ENCODE measurements around the gene CFAP97D1.

Gene CFAP97D1

GRCh38 chr17:43782913-43783680 lies 2.9 kb downstream of the CFAP97D1 start:
- no peak overlapping the region for H3K4me3 ChIP-seq (ENCODE audit: low read depth, low read length)
- no peak overlapping the region for H3K27ac ChIP-seq
- no peaks in the 10 kb centered on the region for H3K27me3 ChIP-seq (ENCODE audit: insufficient read depth, low read depth, severe bottlenecking)
- no peak for DNase-seq
- H3K9me3 ChIP-seq (ENCODE audit: severe bottlenecking), result no peaks in the 10 kb centered on the region
- peaks cover under 1% of the 10 kb centered on the region for H3K36me3 ChIP-seq
- TF ChIP-seq CTCF (IDR thresholded peaks at IDR 0.05; ENCODE audit: low read depth, low read length), result no peak

- Histone ChIP-seq H3K9me3 (ENCODE audit: severe bottlenecking) (no peaks in the 10 kb centered on the region), H3K27ac (no peak overlapping the region), H3K27me3 (ENCODE audit: insufficient read depth, low read depth, severe bottlenecking) (no peaks in the 10 kb centered on the region), H3K36me3 (no peaks in the 10 kb centered on the region), H3K4me3 (ENCODE audit: low read depth, low read length) (no peak overlapping the region)
- no peak for DNase-seq
- TF ChIP-seq CTCF (IDR thresholded peaks at IDR 0.05; ENCODE audit: low read depth, low read length), result no peak
Measured at GRCh38 chr17:43784068-43784467, 3.8 kb downstream of the CFAP97D1 start.

- no peak for TF ChIP-seq CTCF (IDR thresholded peaks at IDR 0.05; ENCODE audit: low read depth, low read length)
- Histone ChIP-seq H3K4me3 (ENCODE audit: low read depth, low read length) (no peak overlapping the region), H3K36me3 (no peaks in the 10 kb centered on the region), H3K27ac (no peak overlapping the region), H3K9me3 (ENCODE audit: severe bottlenecking) (no peaks in the 10 kb centered on the region), H3K27me3 (ENCODE audit: insufficient read depth, low read depth, severe bottlenecking) (no peaks in the 10 kb centered on the region)
- no peak for DNase-seq
Measured at GRCh38 chr17:43784628-43785101, 4.4 kb downstream of the CFAP97D1 start.

- H3K27me3 ChIP-seq (ENCODE audit: insufficient read depth, low read depth, severe bottlenecking), result no peaks in the 10 kb centered on the region
- no peak for TF ChIP-seq CTCF (IDR thresholded peaks at IDR 0.05; ENCODE audit: low read depth, low read length)
- no peak for DNase-seq
- H3K36me3 ChIP-seq, result no peaks in the 10 kb centered on the region
- no peak overlapping the region for H3K27ac ChIP-seq
- peaks cover 2% of the 10 kb centered on the region for H3K9me3 ChIP-seq (ENCODE audit: severe bottlenecking)
- H3K4me3 ChIP-seq (ENCODE audit: low read depth, low read length), result no peak overlapping the region
Measured at GRCh38 chr17:43787728-43788127, 7.5 kb downstream of the CFAP97D1 start.

GRCh38 chr17:43788540-43788939 lies 8.3 kb downstream of the CFAP97D1 start:
- H3K27me3 ChIP-seq (ENCODE audit: insufficient read depth, low read depth, severe bottlenecking), result no peaks in the 10 kb centered on the region
- H3K4me3 ChIP-seq (ENCODE audit: low read depth, low read length), result no peak overlapping the region
- no peak for DNase-seq
- H3K9me3 ChIP-seq (ENCODE audit: severe bottlenecking), result peaks cover 10% of the 10 kb centered on the region
- no peak for TF ChIP-seq CTCF (IDR thresholded peaks at IDR 0.05; ENCODE audit: low read depth, low read length)
- no peak overlapping the region for H3K27ac ChIP-seq
- no peaks in the 10 kb centered on the region for H3K36me3 ChIP-seq

- no peak for TF ChIP-seq CTCF (IDR thresholded peaks at IDR 0.05; ENCODE audit: low read depth, low read length)
- no peak for DNase-seq
- Histone ChIP-seq H3K27me3 (ENCODE audit: insufficient read depth, low read depth, severe bottlenecking) (no peaks in the 10 kb centered on the region), H3K36me3 (no peaks in the 10 kb centered on the region), H3K9me3 (ENCODE audit: severe bottlenecking) (peaks cover 14% of the 10 kb centered on the region), H3K4me3 (ENCODE audit: low read depth, low read length) (no peak overlapping the region), H3K27ac (no peak overlapping the region)
Measured at GRCh38 chr17:43789482-43789881, 9.2 kb downstream of the CFAP97D1 start.
